GM21526 (cell line): Measurements from ENCODE around the gene MED12.

Experiments
- ATAC-seq: cut with Tn5 transposase; IDR thresholded peaks from one replicate; pipeline ENCODE4 v1.9.1; 2021; ENCODE audit warnings: moderate library complexity; ENCODE audit not compliant: unreplicated experiment, low FRiP score

Gene MED12

DNA sequence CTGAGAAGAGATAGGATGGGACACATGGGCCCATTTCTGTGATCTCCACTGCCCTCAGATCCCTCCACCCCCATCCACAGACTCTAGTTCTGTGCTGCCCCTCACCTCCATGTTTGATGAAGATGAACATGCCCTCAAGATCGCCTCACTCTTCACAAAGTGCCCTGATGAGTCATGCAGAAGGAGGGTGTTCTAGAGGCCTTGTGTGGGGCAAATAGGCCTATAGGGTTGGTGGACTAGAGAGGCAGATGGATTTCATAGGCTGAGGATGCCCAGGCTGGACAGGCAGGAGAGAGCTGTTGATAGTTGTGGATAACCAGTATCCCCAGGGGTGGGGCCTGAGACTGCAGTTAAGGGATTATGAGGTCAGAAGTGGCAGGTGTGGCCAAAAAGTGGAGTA, 12.0 kb upstream of the MED12 start, which contains the start of gene CXorf65:
Gene CXorf65 (minus strand): TSS at position 314 of the 400 bp plus-strand sequence. CDS start 184 bp downstream, at position 130.
- ATAC-seq, result no peak

DNA sequence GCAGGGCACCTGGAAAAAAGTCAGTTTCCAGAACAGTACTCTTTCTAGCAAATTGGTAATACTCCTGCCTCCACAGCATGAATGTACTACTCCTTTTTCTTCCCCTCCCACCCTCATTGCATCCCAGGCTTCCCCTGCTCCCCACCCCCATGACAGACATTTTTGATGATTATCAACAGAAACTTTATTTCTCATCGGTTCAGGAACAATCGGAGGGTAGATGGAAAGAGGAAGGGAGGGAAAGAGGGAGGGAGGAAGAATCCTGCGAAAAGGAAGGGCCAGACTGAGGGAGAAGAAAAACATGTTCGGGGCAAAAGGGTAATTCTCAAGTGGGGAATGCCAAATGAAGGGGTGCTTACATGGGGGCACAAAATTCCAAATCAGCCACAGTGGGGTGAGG, 11.2 kb upstream of the MED12 start:
- no peak for ATAC-seq

DNA sequence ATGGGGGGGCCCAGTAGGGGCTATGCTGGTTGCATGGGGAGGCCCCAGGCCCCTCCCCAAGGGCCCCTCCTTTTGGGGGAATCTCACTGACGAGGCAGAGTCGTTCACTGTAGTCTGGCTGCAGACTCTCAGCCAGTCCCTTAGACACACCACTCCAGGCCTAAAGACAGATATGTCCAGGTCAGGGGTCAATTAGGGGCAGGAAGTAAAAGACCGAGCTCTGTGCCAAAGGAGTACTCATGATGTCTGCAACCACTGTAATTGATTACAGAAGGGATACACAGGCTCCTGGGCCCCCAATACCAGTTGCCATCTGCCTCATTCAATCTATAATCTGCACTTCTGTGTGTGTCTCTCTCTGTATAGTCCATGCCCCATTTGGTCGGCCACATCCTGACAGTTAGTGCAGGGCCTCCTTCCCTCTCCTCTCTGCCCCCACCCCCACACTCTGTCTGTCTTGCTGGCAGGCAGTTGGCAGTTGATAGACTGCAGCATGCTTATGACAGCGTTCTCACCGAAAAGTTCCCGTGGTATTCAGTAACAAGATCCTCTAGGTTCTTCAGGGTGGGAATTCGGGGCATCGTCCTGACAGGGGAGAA, 10.5 kb upstream of the MED12 start:
- no peak for ATAC-seq

DNA sequence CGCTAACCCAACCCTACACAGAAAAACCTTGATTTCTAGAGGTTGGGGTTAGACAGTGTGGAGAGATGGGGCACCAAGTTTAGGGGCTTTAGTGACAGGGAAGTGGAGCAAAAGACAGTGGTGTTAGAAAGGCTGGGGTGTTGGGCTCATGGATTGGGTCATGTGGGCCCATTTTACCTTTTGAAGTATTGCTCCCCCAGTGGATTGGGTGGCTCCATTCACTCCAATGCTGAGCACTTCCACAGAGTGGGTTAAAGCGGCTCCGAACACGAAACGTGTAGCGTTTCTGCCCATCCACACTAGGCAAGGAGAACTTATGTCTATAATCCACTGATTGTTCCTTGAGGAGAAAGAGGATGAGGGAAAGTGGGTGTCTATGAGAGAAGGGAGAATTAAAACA, 9.3 kb upstream of the MED12 start:
- ATAC-seq, result no peak

DNA sequence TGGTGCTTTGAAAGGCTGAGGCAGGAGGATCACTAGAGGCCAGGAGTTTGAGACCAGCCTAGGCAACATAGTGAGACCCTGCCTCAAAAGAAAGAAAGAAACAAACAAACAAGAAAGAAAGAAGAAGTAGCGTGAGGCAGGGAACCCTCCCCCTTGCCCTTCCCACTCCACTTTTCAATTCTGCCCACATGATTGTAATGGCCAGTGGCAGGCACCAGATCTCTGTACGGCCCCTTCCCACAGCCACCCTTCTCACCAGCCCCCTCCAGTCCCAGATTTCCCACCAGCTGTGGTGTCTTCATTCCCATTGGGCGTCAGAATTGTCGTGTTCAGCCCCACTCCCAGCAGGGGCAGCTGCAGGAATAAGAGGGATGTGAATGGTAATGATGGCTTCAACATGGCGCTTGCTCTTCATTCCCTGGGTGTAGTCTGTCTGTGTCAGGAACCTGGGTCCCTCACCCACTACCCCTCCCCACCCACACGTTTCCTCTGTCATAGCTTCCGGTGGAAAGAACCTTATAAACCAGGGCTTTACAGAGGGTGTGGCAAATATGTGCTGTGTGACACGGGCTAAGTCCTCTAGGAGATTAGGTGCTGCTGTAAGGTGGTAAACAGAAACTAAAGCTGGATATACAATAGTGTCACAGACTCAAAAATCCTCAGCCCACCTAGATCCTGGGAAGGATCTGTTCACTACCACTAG, 7.1 kb upstream of the MED12 start, which contains the start of gene IL2RG:
Gene IL2RG (minus strand): TSS at position 437 of the 703 bp plus-strand sequence. CDS start 38 bp downstream, at position 399.
- peak; percentile 81 for ATAC-seq

DNA sequence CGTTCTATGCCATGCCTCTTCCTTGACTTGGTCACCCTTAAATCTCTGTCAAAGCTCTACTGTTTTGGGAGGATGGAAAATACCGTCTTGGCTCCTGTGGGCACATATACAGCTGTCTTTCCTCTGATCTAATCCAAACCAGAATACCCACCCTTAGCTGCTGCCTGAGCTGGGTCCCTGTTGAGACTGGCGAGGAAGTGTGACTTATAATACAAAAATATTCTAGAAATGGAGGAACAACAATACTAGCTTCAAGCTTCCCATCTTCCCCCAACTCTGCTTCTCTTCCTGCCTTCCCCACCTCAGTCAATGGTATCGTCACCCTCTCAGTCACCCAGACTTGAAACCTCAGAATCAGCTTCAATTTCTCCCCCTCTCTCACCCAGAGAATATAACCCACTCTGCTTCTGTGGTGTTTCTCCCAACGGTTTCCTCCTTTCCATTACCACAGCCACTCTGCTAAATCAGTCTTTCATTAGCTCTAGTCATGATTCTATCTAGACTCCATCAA, 6.4 kb upstream of the MED12 start:
- peak; percentile 10 for ATAC-seq

DNA sequence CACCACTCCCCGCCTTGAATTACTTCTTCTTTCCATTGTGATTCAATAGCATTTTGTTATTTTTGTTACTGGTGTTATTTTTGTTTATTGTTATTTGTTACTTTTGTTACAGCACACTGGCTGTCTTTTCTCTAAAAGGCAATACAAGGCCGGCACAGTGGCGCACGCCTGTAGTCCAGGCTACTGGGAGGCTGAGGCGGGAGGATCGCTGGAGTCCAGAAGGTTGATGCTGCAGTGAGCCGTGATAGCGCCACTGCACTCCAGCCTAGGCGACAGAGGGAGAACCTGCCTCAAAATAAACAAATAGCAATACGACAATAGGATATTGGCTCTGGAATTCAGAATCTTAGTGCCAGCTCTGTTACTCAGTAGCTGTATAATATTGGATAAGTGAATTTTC, 1.0 kb upstream of the MED12 start:
- no peak for ATAC-seq

DNA sequence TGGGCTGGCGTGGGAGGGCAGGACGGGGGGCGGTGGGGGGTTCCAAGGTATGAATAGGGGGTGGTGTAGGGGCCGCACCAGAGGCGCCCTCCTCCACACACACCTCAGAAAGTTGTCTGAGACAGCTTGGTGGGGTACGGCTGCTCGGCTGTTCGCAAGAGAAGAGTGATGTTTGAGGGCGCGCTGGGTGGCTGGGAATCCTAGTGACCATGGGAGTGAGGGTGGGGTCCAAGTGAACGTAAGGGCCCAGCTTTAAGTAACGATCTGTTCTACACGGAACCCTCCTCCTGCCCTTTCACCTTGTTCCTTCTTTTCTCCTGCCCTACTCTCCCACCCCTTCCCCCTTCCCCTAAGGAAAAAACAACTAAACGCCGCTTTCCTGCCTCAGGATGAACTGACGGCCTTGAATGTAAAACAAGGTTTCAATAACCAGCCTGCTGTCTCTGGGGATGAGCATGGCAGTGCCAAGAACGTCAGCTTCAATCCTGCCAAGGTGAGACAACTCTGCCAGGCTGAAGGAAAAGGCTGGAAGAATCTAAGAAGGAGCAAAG, 664 bp downstream of the MED12 start:
- ATAC-seq, result no peak

DNA sequence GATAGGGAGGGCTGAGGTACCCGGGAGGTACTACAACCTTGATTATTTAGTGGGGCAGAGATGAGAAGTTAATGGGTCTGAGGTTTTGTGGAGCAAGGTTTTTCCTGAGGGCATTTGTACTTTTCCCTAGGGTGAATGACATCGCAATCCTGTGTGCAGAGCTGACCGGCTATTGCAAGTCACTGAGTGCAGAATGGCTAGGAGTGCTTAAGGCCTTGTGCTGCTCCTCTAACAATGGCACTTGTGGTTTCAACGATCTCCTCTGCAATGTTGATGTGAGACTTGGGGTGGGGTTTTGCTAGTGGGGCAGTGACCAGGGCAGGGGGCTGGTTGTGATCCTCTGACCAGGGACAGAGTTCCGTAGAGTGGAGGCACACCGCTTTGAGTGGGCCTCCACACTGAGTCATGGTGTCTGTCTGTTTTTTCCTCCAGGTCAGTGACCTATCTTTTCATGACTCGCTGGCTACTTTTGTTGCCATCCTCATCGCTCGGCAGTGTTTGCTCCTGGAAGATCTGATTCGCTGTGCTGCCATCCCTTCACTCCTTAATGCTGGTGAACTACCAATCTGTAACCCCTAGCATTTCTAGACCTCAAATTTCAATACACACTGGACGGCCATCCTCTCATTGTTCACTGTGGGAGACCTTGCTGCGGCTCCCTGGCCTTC, 9.9 kb downstream of the MED12 start:
- ATAC-seq, result no peak

DNA sequence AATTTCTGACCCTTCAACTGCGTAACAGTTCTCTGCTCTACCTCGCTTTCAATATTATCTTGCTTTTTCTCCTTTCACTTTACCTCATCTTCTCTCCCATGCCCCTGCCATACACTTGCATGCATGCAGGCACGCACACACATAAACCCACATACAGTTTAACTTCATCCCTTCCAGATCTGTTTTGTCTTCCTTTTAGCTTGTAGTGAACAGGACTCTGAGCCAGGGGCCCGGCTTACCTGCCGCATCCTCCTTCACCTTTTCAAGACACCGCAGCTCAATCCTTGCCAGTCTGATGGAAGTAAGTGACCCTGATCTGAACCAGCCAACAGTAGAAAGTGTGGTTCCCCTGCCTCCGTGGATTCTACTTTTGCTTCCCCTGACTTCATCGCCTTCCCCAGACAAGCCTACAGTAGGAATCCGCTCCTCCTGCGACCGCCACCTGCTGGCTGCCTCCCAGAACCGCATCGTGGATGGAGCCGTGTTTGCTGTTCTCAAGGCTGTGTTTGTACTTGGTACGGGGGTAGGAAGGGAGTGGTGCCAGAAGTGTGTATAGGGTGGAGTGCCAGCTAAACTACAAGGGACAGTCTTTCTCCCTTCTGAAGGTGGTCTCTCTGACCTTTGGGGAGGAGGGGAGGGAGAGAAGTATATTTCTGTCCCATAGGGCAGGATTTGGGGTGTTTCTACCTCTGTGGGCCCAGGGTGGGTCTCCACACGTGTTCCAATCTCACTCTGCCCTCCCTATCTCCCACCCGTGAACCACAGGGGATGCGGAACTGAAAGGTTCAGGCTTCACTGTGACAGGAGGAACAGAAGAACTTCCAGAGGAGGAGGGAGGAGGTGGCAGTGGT, 10.7 kb downstream of the MED12 start:
- ATAC-seq, result no peak

DNA sequence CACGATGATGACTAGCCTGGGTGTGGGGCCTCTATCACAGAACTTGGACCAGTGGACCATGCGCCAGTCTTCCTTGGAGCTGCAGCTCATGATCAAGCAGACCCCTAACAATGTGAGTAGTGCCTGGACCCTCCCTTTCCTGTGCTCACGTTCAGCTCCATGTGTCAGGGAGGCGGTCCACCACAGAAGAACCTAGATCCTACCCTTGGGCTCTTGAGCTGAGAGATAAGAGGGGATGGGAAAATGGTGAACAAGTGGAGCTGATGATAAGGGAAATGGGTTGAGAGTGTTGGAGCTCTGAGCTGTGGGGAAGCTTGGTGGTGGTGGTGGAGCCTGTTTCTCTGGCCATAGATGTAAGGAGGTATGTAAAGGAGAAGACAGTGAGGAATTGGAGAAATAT, 13.1 kb downstream of the MED12 start:
- no peak for ATAC-seq

DNA sequence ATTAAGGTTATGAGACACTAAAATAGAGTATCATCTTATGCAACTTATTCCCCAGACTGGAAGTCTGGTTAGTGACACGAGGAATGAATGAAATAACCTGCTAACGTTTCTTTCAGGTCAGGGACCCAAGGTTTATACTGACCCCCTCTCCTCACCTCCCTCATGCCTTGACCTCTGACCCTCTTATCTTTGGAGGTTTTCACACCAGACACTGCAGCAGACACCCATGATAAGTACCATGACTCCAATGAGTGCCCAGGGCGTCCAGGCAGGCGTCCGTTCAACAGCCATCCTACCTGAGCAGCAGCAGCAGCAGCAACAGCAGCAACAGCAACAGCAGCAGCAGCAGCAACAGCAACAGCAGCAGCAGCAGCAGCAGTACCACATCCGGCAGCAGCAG, 22.0 kb downstream of the MED12 start:
- ATAC-seq, result no peak

DNA sequence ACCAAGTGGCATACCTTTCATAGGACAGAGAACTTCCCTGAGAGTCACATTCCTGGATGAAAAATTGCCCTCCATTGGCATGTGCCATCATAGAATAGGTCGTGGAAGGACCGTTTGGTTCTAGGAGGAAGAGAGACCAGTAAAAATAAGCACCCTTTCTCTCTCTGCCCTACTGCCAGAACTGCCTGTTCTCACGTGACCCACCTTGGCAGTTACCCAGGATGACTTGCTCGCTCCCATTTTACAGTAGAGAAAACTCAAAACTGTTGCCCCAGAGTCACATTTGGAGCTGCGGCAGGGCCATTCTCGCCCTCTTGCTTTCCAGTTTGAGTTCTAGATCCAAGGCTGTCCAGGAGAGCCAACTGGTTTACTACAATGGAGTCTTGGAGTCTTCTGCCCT, 25.1 kb downstream of the MED12 start:
- ATAC-seq, result no peak

DNA sequence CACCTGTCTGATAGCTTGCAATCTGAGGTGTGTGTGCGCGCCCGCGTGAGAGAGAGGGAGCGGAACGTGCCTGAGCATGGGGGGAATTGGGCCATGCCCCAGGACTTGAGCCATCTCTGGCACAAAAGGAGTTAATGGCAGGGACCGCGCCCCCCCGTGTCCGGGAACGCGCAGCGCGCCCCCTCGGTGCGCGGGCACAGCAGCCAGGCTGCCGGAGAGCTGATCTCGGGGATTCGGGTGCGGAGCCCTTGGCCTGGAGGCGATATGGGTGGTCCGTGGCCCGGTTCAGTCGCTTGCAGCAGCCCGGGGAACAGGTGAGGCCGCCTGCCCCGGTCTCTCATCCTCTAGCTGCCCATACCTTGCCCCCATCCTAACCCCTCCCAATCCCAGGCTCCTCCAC, 26.3 kb downstream of the MED12 start, which contains the start of gene NLGN3:
Gene NLGN3 (plus strand): TSS at position 191 of the 400 bp plus-strand sequence. CDS start 2,909 bp downstream, outside the sequence.
- ATAC-seq, result no peak

DNA sequence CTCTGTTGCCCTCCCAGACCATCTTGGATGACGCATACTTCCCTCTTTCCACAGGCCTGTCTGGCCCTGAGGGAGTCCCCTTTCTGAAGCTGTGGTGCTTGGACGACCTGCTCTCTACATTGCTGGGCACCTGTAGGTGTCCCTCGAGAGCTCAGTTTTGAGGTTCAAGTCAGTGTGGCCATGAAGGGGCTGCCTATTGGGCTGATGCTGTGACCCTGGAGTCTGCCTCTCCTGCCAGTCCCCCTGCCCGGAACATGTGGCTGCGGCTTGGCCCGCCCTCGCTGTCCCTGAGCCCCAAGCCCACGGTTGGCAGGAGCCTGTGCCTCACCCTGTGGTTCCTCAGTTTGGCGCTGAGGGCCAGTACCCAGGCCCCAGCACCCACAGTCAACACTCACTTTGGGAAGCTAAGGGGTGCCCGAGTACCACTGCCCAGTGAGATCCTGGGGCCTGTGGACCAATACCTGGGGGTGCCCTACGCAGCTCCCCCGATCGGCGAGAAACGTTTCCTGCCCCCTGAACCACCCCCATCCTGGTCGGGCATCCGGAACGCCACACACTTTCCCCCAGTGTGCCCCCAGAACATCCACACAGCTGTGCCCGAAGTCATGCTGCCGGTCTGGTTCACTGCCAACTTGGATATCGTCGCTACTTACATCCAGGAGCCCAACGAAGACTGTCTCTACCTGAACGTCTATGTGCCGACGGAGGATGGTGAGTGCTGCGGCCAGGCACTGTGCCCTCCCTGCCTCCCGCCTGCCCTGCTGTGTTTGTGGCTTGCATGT, 29.3 kb downstream of the MED12 start:
- ATAC-seq, result no peak

DNA sequence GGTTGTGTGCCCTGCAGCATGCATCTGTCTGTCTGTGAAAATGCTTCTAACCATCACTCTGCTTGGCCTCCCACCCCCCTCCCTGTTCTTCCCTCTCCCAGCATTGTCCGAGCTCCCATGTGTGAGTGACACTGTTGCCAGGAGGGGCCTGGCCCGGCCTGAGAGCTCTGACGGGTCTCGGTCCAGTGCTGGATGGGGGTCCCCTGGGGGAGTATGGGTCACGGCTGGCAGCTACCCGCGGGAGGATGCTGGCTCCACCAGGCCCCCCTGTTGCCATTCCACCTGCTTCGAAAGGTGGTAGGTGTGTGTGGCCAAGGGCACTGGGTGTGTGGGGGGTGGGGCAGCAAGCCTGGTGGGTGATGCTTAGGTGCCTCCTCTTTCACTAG, 29.9 kb downstream of the MED12 start:
- ATAC-seq, result no peak

DNA sequence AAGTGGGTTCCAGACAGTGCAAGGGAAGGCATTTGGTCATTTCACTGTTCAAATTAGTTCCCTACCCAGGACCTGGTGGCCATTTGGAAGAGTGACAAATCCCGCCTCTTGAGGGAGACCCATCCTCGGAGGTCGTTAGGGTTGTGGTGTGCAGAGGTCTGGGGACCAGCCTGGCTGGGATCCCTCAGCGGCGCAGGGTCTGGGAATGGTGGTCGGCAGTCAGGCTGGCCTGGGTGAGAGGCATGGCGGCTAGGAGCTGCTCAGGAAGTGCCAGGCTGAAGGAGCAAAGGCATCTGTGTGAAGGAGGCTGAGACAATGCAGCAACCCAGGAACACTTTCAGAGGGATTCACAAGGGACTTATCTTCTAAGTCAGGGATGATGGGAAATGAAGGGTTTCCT, 33.0 kb downstream of the MED12 start:
- ATAC-seq, result no peak

DNA sequence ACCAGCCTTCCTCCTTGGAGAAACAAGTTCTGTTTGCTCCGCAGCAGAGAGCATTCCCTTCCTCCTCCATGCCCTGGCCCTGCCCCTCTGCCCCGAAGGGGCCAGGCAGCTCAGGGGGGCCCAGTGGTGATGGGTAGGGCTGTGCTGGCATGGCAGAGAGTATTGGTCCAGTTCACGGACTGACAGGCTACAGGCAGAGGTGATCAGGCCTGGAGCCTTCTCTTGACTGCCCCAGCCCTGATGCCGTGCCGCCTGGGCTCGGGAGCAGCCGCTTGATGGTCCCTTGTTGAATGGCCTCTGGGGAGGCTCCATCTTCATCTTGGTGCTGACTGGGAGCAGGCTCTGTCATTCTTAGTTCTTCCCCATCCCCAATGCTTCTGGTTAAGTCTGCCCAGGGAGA, 35.8 kb downstream of the MED12 start:
- ATAC-seq, result no peak

DNA sequence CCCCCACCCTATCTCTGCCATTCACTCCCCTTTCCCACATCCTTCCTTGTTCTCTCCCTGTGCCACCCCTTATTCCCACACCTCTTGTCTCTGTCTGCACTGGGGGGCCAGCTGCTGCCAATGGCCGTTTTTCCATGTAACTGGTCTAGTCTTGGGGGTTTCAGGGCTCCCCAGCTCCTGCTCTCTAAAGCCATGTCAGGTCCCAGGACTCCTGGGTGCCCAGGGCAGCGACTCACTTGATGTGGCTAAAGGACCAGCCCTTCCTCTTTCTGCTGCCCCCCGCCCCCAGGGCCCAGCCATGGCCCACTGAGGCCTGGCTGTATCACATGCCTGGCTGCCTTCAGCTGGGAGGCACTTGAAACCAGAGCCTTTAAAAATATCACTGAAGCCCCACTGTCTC, 36.2 kb downstream of the MED12 start:
- no peak for ATAC-seq
